PC-3 (cell line): ENCODE data around the gene TBX5.

Source experiments
- CTCF ChIP-seq: fragments of 300-600 bp; sonication (generic); conservative IDR thresholded peaks from 2 replicates; pipeline ENCODE4 v1.5.1; 2017; ENCODE audit warnings: antibody characterized with exemption, low read depth, mild to moderate bottlenecking, low read length
- EZH2 ChIP-seq: fragments of 300-600 bp; sonication (generic); IDR thresholded peaks from one replicate; pipeline ENCODE4 v1.6.1; 2017; ENCODE audit warnings: antibody characterized with exemption, mild to moderate bottlenecking, low read length; ENCODE audit not compliant: unreplicated experiment
- EZH2phosphoT487 ChIP-seq: fragments of 300-600 bp; sonication (generic); IDR thresholded peaks from 2 replicates; pipeline ENCODE4 v1.6.1; 2018; ENCODE audit warnings: mild to moderate bottlenecking, antibody characterized with exemption, low read length, borderline replicate concordance

DNA sequence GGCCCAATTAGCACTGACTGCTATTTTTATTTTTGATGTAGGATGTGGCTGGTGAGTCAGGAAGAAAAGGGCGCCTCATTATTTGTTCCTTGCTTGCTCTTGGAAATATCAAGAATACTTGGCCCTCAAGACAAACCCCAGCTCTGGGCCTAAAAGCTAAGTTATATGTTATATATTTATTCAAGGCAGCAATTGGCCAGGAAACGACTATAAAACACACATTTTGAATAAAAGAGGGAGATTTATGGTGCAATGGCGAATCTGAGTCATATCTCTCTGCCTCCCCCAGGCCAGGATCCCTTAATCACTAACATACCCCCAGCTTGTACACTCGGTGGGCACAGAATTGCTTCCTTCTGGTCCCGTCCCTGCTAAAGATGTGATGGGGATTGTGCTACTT, 63.3 kb downstream of the TBX5 start:
- TF ChIP-seq CTCF (no peak), EZH2 (no peak), EZH2phosphoT487 (no peak)
